GM12891 (cell line): ENCODE results near the gene GYS1.

Experiments
- POLR2A ChIP-seq: IDR thresholded peaks from 2 replicates; pipeline ENCODE4 v1.6.1; 2011; ENCODE audit warnings: low read depth, low read length, control low read depth
- TAF1 ChIP-seq: IDR thresholded peaks from 2 replicates; pipeline ENCODE4 v1.6.1; 2011; ENCODE audit warnings: low read depth, low read length, control low read depth

GRCh38 chr19:48934837-48935236 is 58.3 kb downstream of the GYS1 start:
- TF ChIP-seq TAF1 (no peak), POLR2A (no peak)
